ENCODE measurements around the gene PLCG1. TPM values are rescaled to one million over a fixed set of nuclear protein-coding genes. Genes with fewer than 3 reads are reported as not detected.

Gene PLCG1
- total RNA-seq, 1 experiment from 2014 or later: 45.6 TPM

GRCh38 chr20:41179961-41180360, 42.6 kb downstream of the PLCG1 start:
- peaks cover 4 to 7% of the 10 kb centered on the region in 2 experiments; a peak in 1 of 4 replicates for H3K36me3 ChIP-seq (ENCODE audit: control insufficient read depth in 1 of 2, insufficient read depth in 2 of 2, low read length in 2 of 2)
- intact Hi-C loops (cut with micrococcal nuclease): no loop called here
- no peak overlapping the region for H2AFZ ChIP-seq (ENCODE audit: low read depth, low read length, poor library complexity, severe bottlenecking)
- no peaks in the 10 kb centered on the region for H4K20me1 ChIP-seq (ENCODE audit: insufficient read depth)
- H3K9me3 ChIP-seq (ENCODE audit: control insufficient read depth in 1 of 2, insufficient read depth in 1 of 2, low read depth in 1 of 2, low read length in 2 of 2): no peaks in the 10 kb centered on the region
- BruUV-seq (replicated peaks): no TSS peak
- H3K79me2 ChIP-seq (ENCODE audit: insufficient read depth, low read length): no peaks in the 10 kb centered on the region
- no peaks in the 10 kb centered on the region for H3K9me2 ChIP-seq (ENCODE audit: insufficient read depth)
- no peaks in the 10 kb centered on the region for H3K27me3 ChIP-seq (ENCODE audit: insufficient read depth, low read length)
- no peak overlapping the region for H3K4me2 ChIP-seq (ENCODE audit: low read length)
- ATAC-seq: no peak
- H3K4me1 ChIP-seq (ENCODE audit: control insufficient read depth in 1 of 2, insufficient read depth in 2 of 2, low read length in 2 of 2): peaks cover 3 to 16% of the 10 kb centered on the region in 2 experiments; a peak in 3 of 4 replicates
- no peak overlapping the region for H3K4me3 ChIP-seq (replicated peaks in 1 of 2; ENCODE audit: low read depth in 1 of 2, low read length in 2 of 2)
- no peak overlapping the region for H3K27ac ChIP-seq (ENCODE audit: low read depth, low read length)
- ChIA-PET POLR2A (no interaction called here), RAD21 (ENCODE audit: low non-redundant PET in 1 of 2, low total read pairs in 2 of 2, uncharacterized antibody in 2 of 2, unreplicated experiment in 2 of 2) (no interaction called here), CTCF (interaction anchor here (1.4 kb wide), 1 partner anchor 160 kb away, joined by 3 read pairs; the partner anchor contains the start of gene LPIN3)
- TF ChIP-seq EZH2 (IDR thresholded peaks at IDR 0.05) (no peak), JUND (IDR thresholded peaks at IDR 0.05) (no peak), SIN3A (IDR thresholded peaks at IDR 0.05; ENCODE audit: low read depth) (no peak), ELF1 (IDR thresholded peaks at IDR 0.05; ENCODE audit: borderline replicate concordance, low read depth) (no peak), FOSL1 (IDR thresholded peaks at IDR 0.05; ENCODE audit: low read depth) (no peak)
- DNase-seq (ENCODE audit: low read depth, low spot score): no peak
- H3K9ac ChIP-seq (ENCODE audit: low read length): no peak overlapping the region

DNA sequence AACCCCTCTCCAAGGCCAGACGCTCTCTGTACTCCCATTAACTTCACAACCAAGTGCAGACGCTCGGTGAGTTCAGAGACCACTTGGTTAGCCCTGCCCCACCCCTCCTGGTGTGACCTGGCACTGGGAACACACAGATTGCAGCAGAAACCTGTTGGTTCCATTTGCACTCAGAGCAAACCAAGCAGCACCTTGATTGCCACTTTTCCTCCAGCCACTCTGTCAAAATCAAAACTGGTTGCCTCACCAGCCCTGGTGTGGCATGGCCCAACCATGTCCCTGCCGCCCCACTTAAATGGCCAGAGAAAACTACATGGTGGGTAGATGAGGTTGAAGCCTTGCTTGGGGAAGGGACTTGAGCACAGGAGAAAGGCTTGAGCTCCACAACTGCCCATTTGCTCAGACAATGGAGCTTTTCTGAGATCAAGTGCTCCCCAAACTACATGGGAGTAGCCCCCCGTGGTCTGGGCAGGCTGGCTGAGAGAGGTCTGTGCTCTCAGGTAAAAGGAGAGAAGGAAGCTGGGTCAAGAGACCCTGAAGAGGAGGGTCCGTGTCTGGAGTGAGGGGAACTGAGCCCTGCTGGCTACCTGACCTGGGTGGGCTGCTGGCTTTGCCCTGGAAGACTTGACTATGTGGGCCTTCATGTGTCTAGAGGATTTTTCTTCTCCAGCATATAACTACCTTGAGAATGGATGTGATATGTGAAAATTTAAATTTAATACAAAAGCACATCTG, 43.4 kb downstream of the PLCG1 start:
- Histone ChIP-seq H3K4me1 (ENCODE audit: control insufficient read depth in 1 of 2, insufficient read depth in 2 of 2, low read length in 2 of 2) (peaks cover 3 to 16% of the 10 kb centered on the region in 2 experiments; a peak in 3 of 4 replicates), H3K4me2 (ENCODE audit: low read length) (no peak overlapping the region), H4K20me1 (ENCODE audit: insufficient read depth) (no peaks in the 10 kb centered on the region), H3K9me2 (ENCODE audit: insufficient read depth) (no peaks in the 10 kb centered on the region), H3K9ac (ENCODE audit: low read length) (no peak overlapping the region), H3K36me3 (ENCODE audit: control insufficient read depth in 1 of 2, insufficient read depth in 2 of 2, low read length in 2 of 2) (peaks cover 3 to 4% of the 10 kb centered on the region in 2 experiments; a peak in 1 of 4 replicates), H3K79me2 (ENCODE audit: insufficient read depth, low read length) (no peaks in the 10 kb centered on the region), H3K27ac (ENCODE audit: low read depth, low read length) (no peak overlapping the region), H3K4me3 (replicated peaks in 1 of 2; ENCODE audit: low read depth in 1 of 2, low read length in 2 of 2) (no peak overlapping the region), H3K9me3 (ENCODE audit: control insufficient read depth in 1 of 2, insufficient read depth in 1 of 2, low read depth in 1 of 2, low read length in 2 of 2) (no peaks in the 10 kb centered on the region), H2AFZ (ENCODE audit: low read depth, low read length, poor library complexity, severe bottlenecking) (no peak overlapping the region), H3K27me3 (ENCODE audit: insufficient read depth, low read length) (no peaks in the 10 kb centered on the region)
- BruUV-seq (replicated peaks): no TSS peak
- POLR2A ChIA-PET: no interaction called here
- RAD21 ChIA-PET (ENCODE audit: low non-redundant PET in 1 of 2, low total read pairs in 2 of 2, uncharacterized antibody in 2 of 2, unreplicated experiment in 2 of 2): no interaction called here
- CTCF ChIA-PET: no interaction called here
- ATAC-seq (no peak), DNase-seq (ENCODE audit: low read depth, low spot score) (no peak)
- intact Hi-C loops (cut with micrococcal nuclease): no loop called here
- TF ChIP-seq YY1 (IDR thresholded peaks at IDR 0.05; ENCODE audit: extremely low read depth, insufficient replicate concordance, low read depth, low read length) (no peak), SIN3A (IDR thresholded peaks at IDR 0.05; ENCODE audit: low read depth) (no peak), POLR2A (IDR thresholded peaks at IDR 0.05; ENCODE audit: borderline replicate concordance, extremely low read depth, insufficient read depth, insufficient read length) (no peak), CEBPB (IDR thresholded peaks at IDR 0.05; ENCODE audit: low read depth) (no peak), ZFX (IDR thresholded peaks at IDR 0.05) (no peak), CBX3 (IDR thresholded peaks at IDR 0.05; ENCODE audit: low read depth) (no peak), POLR2AphosphoS5 (IDR thresholded peaks at IDR 0.05; ENCODE audit: low read depth, low read length) (no peak), JUND (IDR thresholded peaks at IDR 0.05) (no peak), EGR1 (IDR thresholded peaks at IDR 0.05; ENCODE audit: low read depth) (no peak), ELF1 (IDR thresholded peaks at IDR 0.05; ENCODE audit: borderline replicate concordance, low read depth) (no peak), FOSL1 (IDR thresholded peaks at IDR 0.05; ENCODE audit: low read depth) (no peak), SP1 (IDR thresholded peaks at IDR 0.05; ENCODE audit: low read depth) (no peak), SRF (IDR thresholded peaks at IDR 0.05; ENCODE audit: low read depth) (no peak), ZNF274 (IDR thresholded peaks at IDR 0.05; ENCODE audit: low read depth, low read length) (no peak)
- TF ChIP-seq, protein P1, sequence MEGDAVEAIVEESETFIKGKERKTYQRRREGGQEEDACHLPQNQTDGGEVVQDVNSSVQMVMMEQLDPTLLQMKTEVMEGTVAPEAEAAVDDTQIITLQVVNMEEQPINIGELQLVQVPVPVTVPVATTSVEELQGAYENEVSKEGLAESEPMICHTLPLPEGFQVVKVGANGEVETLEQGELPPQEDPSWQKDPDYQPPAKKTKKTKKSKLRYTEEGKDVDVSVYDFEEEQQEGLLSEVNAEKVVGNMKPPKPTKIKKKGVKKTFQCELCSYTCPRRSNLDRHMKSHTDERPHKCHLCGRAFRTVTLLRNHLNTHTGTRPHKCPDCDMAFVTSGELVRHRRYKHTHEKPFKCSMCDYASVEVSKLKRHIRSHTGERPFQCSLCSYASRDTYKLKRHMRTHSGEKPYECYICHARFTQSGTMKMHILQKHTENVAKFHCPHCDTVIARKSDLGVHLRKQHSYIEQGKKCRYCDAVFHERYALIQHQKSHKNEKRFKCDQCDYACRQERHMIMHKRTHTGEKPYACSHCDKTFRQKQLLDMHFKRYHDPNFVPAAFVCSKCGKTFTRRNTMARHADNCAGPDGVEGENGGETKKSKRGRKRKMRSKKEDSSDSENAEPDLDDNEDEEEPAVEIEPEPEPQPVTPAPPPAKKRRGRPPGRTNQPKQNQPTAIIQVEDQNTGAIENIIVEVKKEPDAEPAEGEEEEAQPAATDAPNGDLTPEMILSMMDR (IDR thresholded peaks at IDR 0.05 in 2 of 3, conservative IDR thresholded peaks at IDR 0.05 in 1 of 3; ENCODE audit: borderline replicate concordance in 1 of 3, insufficient read depth in 1 of 3, low read depth in 2 of 3, low read length in 2 of 3): no peak
- TF ChIP-seq, protein P2, sequence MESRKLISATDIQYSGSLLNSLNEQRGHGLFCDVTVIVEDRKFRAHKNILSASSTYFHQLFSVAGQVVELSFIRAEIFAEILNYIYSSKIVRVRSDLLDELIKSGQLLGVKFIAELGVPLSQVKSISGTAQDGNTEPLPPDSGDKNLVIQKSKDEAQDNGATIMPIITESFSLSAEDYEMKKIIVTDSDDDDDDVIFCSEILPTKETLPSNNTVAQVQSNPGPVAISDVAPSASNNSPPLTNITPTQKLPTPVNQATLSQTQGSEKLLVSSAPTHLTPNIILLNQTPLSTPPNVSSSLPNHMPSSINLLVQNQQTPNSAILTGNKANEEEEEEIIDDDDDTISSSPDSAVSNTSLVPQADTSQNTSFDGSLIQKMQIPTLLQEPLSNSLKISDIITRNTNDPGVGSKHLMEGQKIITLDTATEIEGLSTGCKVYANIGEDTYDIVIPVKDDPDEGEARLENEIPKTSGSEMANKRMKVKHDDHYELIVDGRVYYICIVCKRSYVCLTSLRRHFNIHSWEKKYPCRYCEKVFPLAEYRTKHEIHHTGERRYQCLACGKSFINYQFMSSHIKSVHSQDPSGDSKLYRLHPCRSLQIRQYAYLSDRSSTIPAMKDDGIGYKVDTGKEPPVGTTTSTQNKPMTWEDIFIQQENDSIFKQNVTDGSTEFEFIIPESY (IDR thresholded peaks at IDR 0.05; ENCODE audit: extremely low read depth, insufficient replicate concordance, low read length): no peak
